Tibial nerve (tissue), 4 donors: ENCODE results near the gene WNT4. TPM values are rescaled to one million over a fixed set of nuclear protein-coding genes. Genes with fewer than 3 reads are reported as not detected.

Source experiments
- DNase-seq, 2 donors: peaks; one replicate each; pipeline ENCODE4 v3.0.0-alpha.2; 2019; ENCODE audit warnings: low spot score in 2 of 2
- H3K27ac ChIP-seq, 4 donors: fragments of 200-600 bp; sonication (generic) in 3 of 4; one replicate each; pipeline ENCODE4 v1.5.1; 2017 to 2019; ENCODE audit warnings: mild to moderate bottlenecking in 1 of 4
- H3K27me3 ChIP-seq, 2 donors: fragments of 200-600 bp; sonication (generic) in 1 of 2; one replicate each; pipeline versions ENCODE4 v1.5.1 to v1.6.0; 2017 to 2019
- H3K36me3 ChIP-seq, 3 donors: fragments of 200-600 bp; sonication (generic); one replicate each; pipeline ENCODE4 v1.5.1; 2018 to 2019
- H3K4me1 ChIP-seq, 4 donors: fragments of 200-600 bp; sonication (generic) in 3 of 4; one replicate each; pipeline ENCODE4 v1.5.1; 2017 to 2019
- H3K4me3 ChIP-seq, 4 donors: fragments of 200-600 bp; sonication (generic) in 3 of 4; one replicate each; pipeline ENCODE4 v1.5.1; 2017 to 2019; ENCODE audit warnings: mild to moderate bottlenecking in 1 of 4, moderate library complexity in 1 of 4
- H3K9me3 ChIP-seq, 4 donors: fragments of 200-600 bp; sonication (generic) in 3 of 4; one replicate each; pipeline ENCODE4 v1.5.1; 2017 to 2019
- CTCF ChIP-seq, 5 experiments: fragments of 200-600 bp in 3 of 5; fragments of 450-650 bp in 2 of 5; sonication (generic) in 3 of 5; IDR thresholded peaks; one replicate each; pipeline ENCODE4 v1.5.1; 2016 to 2019; ENCODE audit warnings: antibody characterized with exemption in 5 of 5, mild to moderate bottlenecking in 3 of 5, moderate library complexity in 2 of 5
- EP300 ChIP-seq, 2 donors: sonication (generic); formaldehyde crosslinking; IDR thresholded peaks; one replicate each; pipeline ENCODE4 v1.6.1; 2017; ENCODE audit warnings: antibody characterized with exemption in 2 of 2, mild to moderate bottlenecking in 1 of 2
- POLR2A ChIP-seq, 2 donors: fragments of 450-650 bp; IDR thresholded peaks; one replicate each; pipeline ENCODE4 v1.6.1; 2017; ENCODE audit warnings: antibody characterized with exemption in 2 of 2, mild to moderate bottlenecking in 2 of 2, moderate library complexity in 2 of 2
- WGBS, 2 donors: methylation state at CpG; one replicate each; pipeline ENCODE4 v1.1.5; 2018; 5-methylcytosine and 5-hydroxymethylcytosine counted together
- total RNA-seq, 4 donors: library from RNA; depleted of rRNA; stranded (reverse); fragments of >200 nt; gene quantifications; one replicate each; pipeline ENCODE4 v1.1.0, GENCODE V29; 2016

WNT4 gene
- total RNA-seq, 4 donors from 2014 or later, result under 0.01 to 0.63 (median 0.20) TPM; not detected in 1

- no peak for DNase-seq
- Histone ChIP-seq H3K27me3 (no peaks in the 10 kb centered on the region), H3K4me1 (peaks cover 0 to 52% (median 30%) of the 10 kb centered on the region in 4 donors), H3K27ac (peak overlapping the region in 2 of 4 donors; percentile 67 to 71), H3K4me3 (no peak overlapping the region), H3K9me3 (no peaks in the 10 kb centered on the region), H3K36me3 (peaks cover 0 to 36% (median 0%) of the 10 kb centered on the region in 3 donors)
- no peak for TF ChIP-seq POLR2A (IDR thresholded peaks at IDR 0.05)
- no peak for TF ChIP-seq EP300 (IDR thresholded peaks at IDR 0.05)
- no peak for TF ChIP-seq CTCF (IDR thresholded peaks at IDR 0.05)
- WGBS, 2 donors, result 18 to 30% methylated on average over 10 to 14 of the region's 18 CpGs
These were observed 28.5 kb downstream of the WNT4 start for GRCh38 chr1:22114083-22115012.

- H3K36me3 ChIP-seq, result peaks cover 0 to 23% (median 0%) of the 10 kb centered on the region in 3 donors
- H3K4me3 ChIP-seq, result no peak overlapping the region
- H3K27me3 ChIP-seq, result no peaks in the 10 kb centered on the region
- H3K27ac ChIP-seq, result no peak overlapping the region
- DNase-seq, result no peak
- WGBS, 2 donors, result 77 to 79% methylated on average over 3 of the region's 3 CpGs
- TF ChIP-seq POLR2A (IDR thresholded peaks at IDR 0.05), result no peak
- TF ChIP-seq CTCF (IDR thresholded peaks at IDR 0.05), result no peak
- no peak for TF ChIP-seq EP300 (IDR thresholded peaks at IDR 0.05)
- peaks cover 0 to 63% (median 35%) of the 10 kb centered on the region in 4 donors for H3K4me1 ChIP-seq
- no peaks in the 10 kb centered on the region for H3K9me3 ChIP-seq
These were observed 30.3 kb downstream of the WNT4 start for GRCh38 chr1:22112554-22112953.

- no peak for DNase-seq
These were observed 31.3 kb downstream of the WNT4 start for GRCh38 chr1:22111620-22112019.

GRCh38 chr1:22111115-22111514, 31.8 kb downstream of the WNT4 start:
- 73 to 78% methylated on average over 1 of the region's 1 CpG for WGBS, 2 donors
- H3K36me3 ChIP-seq, result peaks cover 0 to 27% (median 0%) of the 10 kb centered on the region in 3 donors
- no peak overlapping the region for H3K4me3 ChIP-seq
- no peaks in the 10 kb centered on the region for H3K27me3 ChIP-seq
- H3K27ac ChIP-seq, result no peak overlapping the region
- H3K4me1 ChIP-seq, result peaks cover 0 to 57% (median 28%) of the 10 kb centered on the region in 4 donors
- no peaks in the 10 kb centered on the region for H3K9me3 ChIP-seq
- no peak for DNase-seq
- TF ChIP-seq POLR2A (IDR thresholded peaks at IDR 0.05) (no peak), EP300 (IDR thresholded peaks at IDR 0.05) (no peak), CTCF (IDR thresholded peaks at IDR 0.05) (no peak)

More at GRCh38 chr1:22111620-22112019, 31.3 kb downstream of the WNT4 start:
- Histone ChIP-seq H3K27me3 (no peaks in the 10 kb centered on the region), H3K4me1 (peaks cover 0 to 59% (median 29%) of the 10 kb centered on the region in 4 donors), H3K9me3 (no peaks in the 10 kb centered on the region), H3K27ac (no peak overlapping the region), H3K36me3 (peaks cover 0 to 27% (median 0%) of the 10 kb centered on the region in 3 donors), H3K4me3 (no peak overlapping the region)
- 79 to 84% methylated on average over 3 of the region's 3 CpGs for WGBS, 2 donors
- TF ChIP-seq CTCF (IDR thresholded peaks at IDR 0.05) (no peak), EP300 (IDR thresholded peaks at IDR 0.05) (no peak), POLR2A (IDR thresholded peaks at IDR 0.05) (no peak)

GRCh38 chr1:22110016-22110415, 32.9 kb downstream of the WNT4 start:
- Histone ChIP-seq H3K9me3 (no peaks in the 10 kb centered on the region), H3K27ac (no peak overlapping the region), H3K27me3 (no peaks in the 10 kb centered on the region), H3K36me3 (peaks cover 0 to 31% (median 0%) of the 10 kb centered on the region in 3 donors), H3K4me3 (no peak overlapping the region), H3K4me1 (peaks cover 0 to 46% (median 22%) of the 10 kb centered on the region in 4 donors)
- DNase-seq, result no peak
- 94 to 98% methylated on average over 3 of the region's 3 CpGs for WGBS, 2 donors
- no peak for TF ChIP-seq EP300 (IDR thresholded peaks at IDR 0.05)
